ENCODE results near the gene TMEM114.
A peak's percentile ranks its signal among the peaks of the same experiment; 100 is the strongest.

TMEM114 gene

GRCh38 chr16:8589900-8590688 is at the start of gene TMEM114:
Gene TMEM114, minus strand, starts transcription at chr16:8590511. Its CDS starts 673 bp downstream, at chr16:8589838.
- no peak for DNase-seq (ENCODE audit: low read depth)

- no peak for DNase-seq (ENCODE audit: low read depth)
Observed at GRCh38 chr16:8639694-8640093, 49.4 kb upstream of the TMEM114 start.

DNA sequence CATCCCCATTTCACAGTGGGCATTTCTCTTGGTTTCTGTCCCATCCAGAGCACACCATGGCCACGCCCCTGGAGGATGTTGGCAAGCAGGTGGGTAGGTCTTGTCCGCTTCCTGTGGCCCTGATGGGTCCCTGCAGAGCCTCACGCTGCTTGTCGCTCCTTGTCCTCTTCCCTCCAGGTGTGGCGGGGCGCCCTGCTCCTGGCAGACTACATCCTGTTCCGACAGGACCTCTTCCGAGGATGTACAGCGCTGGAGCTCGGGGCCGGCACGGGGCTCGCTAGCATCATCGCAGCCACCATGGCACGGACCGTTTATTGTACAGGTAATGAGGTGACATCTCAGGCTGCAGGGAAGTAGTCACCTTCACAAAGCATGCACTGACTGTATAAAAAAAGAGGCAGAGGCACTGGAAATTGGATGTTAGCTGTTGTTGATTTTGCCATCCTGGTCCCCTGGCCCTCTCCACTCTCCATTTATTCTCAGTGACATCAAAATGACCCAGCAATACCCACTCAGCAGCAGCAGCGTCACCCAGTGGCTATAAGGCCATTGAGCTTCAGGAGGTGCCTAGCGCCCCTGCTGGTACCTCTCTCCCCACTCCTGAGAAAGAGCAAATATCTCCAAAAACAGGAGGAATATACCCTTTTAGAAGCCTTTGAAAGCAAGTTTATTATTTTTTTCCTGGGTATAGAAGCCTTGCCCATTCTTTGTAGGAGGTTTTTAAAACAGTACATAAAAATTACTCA is 44.9 kb upstream of the TMEM114 start:
- no peak for DNase-seq (ENCODE audit: low read depth)

DNA sequence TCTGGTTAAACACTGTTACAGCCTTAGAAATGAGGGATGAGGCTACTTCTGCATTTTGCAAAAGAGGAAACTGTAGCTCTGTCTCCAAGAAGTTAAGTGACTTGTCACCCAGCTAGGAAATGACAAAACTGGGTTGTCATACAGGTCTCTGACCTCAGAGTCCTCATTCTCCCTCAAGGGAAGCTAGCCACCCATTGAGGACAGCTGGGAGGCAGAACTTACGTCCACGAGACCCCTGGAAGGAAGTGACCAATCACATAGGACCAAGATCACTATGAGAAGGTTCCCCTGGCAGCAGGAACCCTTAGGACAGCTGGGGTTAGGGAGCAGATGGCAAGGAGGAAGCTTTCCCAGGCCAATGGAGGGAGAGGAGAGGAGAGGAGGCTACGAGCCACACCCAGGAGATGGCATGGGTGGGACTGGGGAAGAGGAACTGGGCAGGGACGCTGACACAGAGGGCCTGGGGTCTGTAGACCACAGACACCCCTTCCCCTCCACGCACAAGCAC is 42.4 kb upstream of the TMEM114 start:
- DNase-seq (ENCODE audit: low read depth): no peak

GRCh38 chr16:8631818-8632465 is 41.6 kb upstream of the TMEM114 start:
- DNase-seq (ENCODE audit: low read depth): no peak

DNA sequence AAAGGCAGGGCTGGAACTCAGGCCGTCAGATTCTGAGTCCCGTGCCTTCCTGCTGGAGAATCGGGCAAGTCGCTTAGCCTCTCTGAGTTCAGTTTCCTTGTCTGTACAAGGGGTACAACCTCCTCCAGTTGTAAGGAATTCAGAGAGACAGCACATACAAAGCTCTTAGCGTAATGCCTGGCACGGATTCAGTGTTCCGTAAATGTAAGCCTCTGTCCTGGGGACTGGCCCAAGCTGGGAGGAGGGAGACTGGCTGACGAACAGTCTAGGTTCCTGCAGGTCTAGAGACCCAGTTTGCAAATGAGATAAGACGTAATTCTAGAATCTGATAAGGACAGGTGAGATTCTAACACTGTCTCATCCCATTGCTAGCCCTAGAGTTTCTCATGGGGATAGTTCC is 41.1 kb upstream of the TMEM114 start:
- no peak for DNase-seq (ENCODE audit: low read depth)

DNA sequence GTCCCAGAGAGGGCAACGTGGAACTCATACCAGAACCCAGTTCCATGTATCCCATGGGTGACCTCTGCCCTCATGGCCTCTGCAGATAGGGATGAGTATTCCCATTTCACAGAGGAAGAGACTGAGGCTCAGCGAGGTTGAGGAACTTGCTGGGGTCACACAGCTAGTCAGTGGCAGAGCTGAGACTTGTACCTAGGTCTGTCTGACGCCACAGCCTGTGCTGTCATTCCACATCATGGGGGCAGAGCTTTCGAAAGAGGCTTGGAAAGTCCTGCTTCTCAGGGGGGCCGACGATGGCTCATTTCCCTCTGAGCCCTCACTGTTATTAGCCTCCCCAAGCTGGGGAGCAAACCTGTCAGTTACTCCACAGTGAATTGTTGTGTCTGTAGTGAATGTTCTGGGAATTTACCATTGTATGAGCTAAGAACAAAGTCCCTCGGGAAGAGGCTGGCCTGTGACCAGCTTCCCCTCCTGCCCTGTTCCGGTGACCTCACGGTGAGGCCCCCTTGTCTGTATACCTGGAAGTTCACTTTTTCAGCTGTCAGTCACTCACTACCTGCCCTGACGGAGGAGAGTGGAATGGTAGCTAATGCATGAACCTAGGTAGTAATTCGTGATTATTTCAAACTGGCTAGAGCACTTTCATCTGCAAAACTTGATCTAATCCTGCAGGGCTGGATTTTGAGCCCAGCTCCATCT is 40.1 kb upstream of the TMEM114 start:
- DNase-seq (ENCODE audit: low read depth): no peak

- DNase-seq (ENCODE audit: low read depth): no peak
Observed at GRCh38 chr16:8628981-8629725, 38.8 kb upstream of the TMEM114 start.

DNA sequence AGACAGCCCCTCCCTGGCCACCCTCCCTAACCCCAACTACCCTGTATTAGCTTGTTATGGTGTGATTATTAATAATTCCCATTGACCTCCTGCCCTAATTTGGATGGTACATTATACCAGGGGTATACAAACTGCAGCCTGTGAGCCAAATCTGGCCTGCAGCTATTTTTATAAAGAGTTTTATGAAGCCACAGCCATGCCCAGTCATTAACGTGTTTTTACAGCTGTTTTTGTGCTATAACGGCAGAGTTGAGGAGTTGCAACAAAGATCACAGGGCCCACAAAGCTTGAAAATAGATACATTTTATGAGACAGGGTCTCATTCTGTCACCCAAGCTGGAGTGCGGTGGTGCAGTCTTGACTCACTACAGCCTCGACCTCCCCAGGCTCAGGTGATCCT is 37.1 kb upstream of the TMEM114 start:
- no peak for DNase-seq (ENCODE audit: low read depth)

DNA sequence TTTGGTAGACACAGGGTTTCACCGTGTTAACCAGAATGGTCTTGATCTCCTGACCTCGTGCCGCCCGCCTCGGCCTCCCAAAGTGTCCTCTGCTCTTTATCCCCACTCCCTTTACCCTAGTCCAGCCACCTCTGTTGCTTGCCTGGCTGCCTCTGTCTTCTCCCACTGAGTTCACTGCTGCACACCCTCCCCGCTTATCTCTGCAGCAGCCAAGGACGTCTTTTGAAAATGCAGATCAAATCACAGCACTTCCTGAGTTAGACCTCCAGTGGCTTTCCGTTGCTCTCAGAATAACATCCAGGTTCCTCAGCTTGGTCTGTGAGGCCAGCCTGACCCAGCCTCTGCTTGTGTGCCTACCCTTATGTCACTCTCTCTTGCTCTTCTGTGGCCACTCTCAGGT is 36.6 kb upstream of the TMEM114 start:
- DNase-seq (ENCODE audit: low read depth): no peak

DNA sequence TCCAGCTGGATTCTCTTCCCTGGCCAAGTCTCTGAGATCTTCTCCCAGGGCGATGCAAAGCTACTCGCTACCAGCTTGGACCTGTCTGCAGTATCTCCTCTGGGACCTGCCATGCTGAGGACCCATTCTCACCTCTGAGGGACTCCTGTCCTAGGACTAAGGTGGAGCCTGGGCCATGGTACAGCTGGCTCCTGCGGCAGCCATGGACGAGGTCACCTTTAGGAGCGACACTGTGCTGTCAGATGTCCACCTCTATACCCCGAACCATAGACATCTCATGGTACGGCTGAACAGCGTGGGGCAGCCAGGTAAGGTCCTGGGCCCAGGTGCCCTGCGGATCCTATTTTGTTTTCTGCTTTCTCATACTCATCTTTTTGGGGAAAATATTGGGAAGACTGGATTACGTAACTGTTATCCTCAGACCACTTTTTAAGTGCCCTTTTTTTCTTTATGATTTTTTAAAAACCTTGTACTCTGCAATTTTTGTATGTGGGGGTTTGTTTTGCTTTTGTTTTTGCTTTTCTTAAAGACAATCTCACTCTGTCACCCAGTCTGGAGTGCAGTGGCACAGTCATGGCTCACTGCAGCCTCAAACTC is 35.3 kb upstream of the TMEM114 start:
- no peak for DNase-seq (ENCODE audit: low read depth)

DNA sequence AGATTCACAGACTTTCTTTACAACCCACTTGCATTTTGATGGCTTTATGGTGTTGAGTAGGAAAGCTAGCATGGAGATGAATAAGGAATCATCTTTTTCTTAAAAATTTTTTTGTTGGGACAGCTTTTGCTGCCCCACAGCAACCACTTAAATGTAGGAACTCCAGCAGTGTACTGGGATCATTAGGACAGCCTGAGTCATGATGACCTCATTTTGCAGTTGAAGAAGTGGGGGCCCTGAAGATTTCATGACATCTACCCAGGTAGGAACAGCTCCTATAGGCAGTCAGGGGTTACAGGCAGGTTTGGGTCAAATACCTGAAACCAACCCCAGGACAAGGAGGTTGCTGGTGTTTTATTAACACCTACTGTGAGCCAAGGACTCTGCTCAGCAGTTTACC is 33.3 kb upstream of the TMEM114 start:
- no peak for DNase-seq (ENCODE audit: low read depth)

- no peak for DNase-seq (ENCODE audit: low read depth)
Observed at GRCh38 chr16:8622315-8622656, 32.0 kb upstream of the TMEM114 start.

DNA sequence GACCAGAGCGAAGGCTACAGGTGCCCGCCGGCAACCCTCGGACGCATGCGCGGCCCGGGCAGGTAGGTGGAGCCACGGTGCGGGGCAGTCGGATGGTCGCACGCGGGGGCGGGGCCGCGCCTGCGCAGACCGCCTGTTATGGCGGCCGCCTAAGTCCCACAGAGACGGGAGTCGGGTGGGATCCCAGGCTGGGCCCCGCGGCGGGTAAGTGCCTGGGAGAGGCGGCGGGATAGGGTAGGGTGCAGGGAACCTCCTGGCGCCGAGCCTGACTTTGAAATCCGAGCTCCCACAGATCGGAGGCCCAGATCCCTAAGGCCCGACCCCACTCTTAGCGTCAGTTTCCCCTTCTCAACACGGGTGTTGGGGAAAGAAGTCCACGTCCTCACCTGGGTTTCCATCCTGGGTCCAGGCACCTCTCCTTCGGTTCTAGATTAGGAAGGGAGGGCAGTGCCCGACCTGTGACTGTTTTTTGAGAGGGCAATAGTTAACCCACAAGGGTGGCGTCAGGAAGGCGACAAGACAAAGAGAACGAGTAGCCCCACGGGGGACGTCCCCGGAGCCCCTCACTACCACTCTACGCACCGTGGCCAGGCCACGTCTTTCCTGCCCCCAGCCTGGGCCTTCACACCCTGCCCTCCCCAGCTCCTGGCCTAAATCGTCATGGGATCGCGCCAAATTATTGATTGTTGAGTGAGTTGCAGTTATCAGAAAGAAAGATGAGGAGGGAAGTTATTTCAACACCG is 31.4 kb upstream of the TMEM114 start, which contains the start of gene METTL22:
METTL22 (plus strand) TSS at position 127 of the 743 bp plus-strand sequence. CDS start 3,968 bp downstream, outside the sequence.
- peak; percentile 87 for DNase-seq (ENCODE audit: low read depth)

- DNase-seq (ENCODE audit: low read depth): no peak
Observed at GRCh38 chr16:8621222-8621571, 30.9 kb upstream of the TMEM114 start.

- no peak for DNase-seq (ENCODE audit: low read depth)
Observed at GRCh38 chr16:8620535-8620934, 30.2 kb upstream of the TMEM114 start.

GRCh38 chr16:8619671-8620370 is 29.5 kb upstream of the TMEM114 start:
- DNase-seq (ENCODE audit: low read depth): no peak

DNA sequence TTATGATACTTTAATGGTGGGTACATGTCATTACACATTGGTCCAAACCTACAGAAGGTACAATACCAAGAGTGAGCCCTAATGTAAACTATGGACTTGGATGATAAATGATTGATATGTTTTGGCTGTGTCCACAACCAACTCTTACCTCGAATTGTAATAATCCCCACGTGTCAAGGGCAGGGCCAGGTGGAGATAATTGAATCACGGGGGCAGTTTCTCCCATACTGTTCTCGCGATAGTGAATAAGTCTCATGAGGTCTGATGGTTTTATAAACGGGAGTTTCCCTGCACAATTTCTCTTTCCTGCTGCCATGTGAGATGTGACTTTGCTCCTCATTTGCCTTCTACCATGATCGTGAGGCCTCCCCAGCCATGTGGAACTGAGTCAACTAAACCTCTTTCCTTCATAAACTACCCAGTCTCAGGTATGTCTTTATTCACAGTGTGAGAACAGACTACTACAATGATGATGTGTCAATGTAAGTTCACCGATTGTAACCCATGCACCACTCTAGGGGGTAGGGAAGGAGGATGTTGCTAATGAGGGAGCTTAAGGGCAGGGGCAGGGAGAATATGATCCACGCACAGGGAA is 24.2 kb upstream of the TMEM114 start:
- no peak for DNase-seq (ENCODE audit: low read depth)

GRCh38 chr16:8611886-8612600 is 21.7 kb upstream of the TMEM114 start:
- no peak for DNase-seq (ENCODE audit: low read depth)

Data from activated T-helper 1 cell treated with Interleukin-2 at 50 U/mL for 16 hours (primary cell).